Uterus (tissue), 4 donors: ENCODE results near the gene TXNRD2. TPM values are rescaled to one million over a fixed set of nuclear protein-coding genes. Genes with fewer than 3 reads are reported as not detected.

ENCODE experiments used
- DNase-seq, 2 donors: peaks; one replicate each; pipeline ENCODE4 v3.0.0-alpha.2; 2019 to 2020
- H3K27ac ChIP-seq, 2 donors: fragments of 200-600 bp; sonication (generic); 1 replicate in 1 of 2; 2 replicates in 1 of 2; pipeline ENCODE4 v1.5.1; 2016 to 2018
- H3K27me3 ChIP-seq, 2 donors: fragments of 200-600 bp; sonication (generic); one replicate each; pipeline ENCODE4 v1.5.1; 2018 to 2019; ENCODE audit warnings: control low read depth in 1 of 2
- H3K36me3 ChIP-seq, 2 donors: fragments of 200-600 bp; sonication (generic); one replicate each; pipeline ENCODE4 v1.5.1; 2019; ENCODE audit warnings: control low read depth in 1 of 2
- H3K4me1 ChIP-seq, 2 donors: fragments of 200-600 bp; sonication (generic); one replicate each; pipeline ENCODE4 v1.5.1; 2018 to 2019; ENCODE audit warnings: control low read depth in 1 of 2
- H3K4me3 ChIP-seq, 2 donors: fragments of 200-600 bp; sonication (generic); 1 replicate in 1 of 2; 2 replicates in 1 of 2; pipeline ENCODE4 v1.5.1; 2018 to 2019; ENCODE audit warnings: mild to moderate bottlenecking in 1 of 2
- H3K9me3 ChIP-seq, 2 donors: fragments of 200-600 bp; sonication (generic); one replicate each; pipeline ENCODE4 v1.5.1; 2019; ENCODE audit warnings: control low read depth in 1 of 2
- POLR2A ChIP-seq, 2 donors: fragments of 450-650 bp; IDR thresholded peaks; one replicate each; pipeline ENCODE4 v1.6.1; 2016; ENCODE audit warnings: antibody characterized with exemption in 2 of 2, mild to moderate bottlenecking in 1 of 2, moderate library complexity in 1 of 2
- intact Hi-C: fragments of 100-400 bp; cut with DNase I; formaldehyde crosslinking; loops from one replicate; pipeline ENCODE4 v1.15.1; 2023; ENCODE audit warnings: low total_unique reads
- total RNA-seq, 4 donors: library from RNA; depleted of rRNA in 3 of 4; stranded (reverse); fragments of >200 nt in 3 of 4; gene quantifications; one replicate each; pipeline versions ENCODE4 v1.1.0 to v1.2.4, GENCODE V29; 2014 to 2023
- TF ChIP-seq, protein P1 (sequence below), 4 experiments: fragments of 200-600 bp in 2 of 4; fragments of 450-650 bp in 2 of 4; sonication (generic) in 2 of 4; IDR thresholded peaks; one replicate each; pipeline ENCODE4 v1.5.1; 2016 to 2019; ENCODE audit warnings: antibody characterized with exemption in 4 of 4, mild to moderate bottlenecking in 2 of 4, moderate library complexity in 1 of 4
- donor health status: DM: yes; HTN: yes; CAD: no.

TXNRD2 gene
- total RNA-seq, 4 donors from 2014 or later, result 14.7 to 48.9 (median 25.6) TPM

DNA sequence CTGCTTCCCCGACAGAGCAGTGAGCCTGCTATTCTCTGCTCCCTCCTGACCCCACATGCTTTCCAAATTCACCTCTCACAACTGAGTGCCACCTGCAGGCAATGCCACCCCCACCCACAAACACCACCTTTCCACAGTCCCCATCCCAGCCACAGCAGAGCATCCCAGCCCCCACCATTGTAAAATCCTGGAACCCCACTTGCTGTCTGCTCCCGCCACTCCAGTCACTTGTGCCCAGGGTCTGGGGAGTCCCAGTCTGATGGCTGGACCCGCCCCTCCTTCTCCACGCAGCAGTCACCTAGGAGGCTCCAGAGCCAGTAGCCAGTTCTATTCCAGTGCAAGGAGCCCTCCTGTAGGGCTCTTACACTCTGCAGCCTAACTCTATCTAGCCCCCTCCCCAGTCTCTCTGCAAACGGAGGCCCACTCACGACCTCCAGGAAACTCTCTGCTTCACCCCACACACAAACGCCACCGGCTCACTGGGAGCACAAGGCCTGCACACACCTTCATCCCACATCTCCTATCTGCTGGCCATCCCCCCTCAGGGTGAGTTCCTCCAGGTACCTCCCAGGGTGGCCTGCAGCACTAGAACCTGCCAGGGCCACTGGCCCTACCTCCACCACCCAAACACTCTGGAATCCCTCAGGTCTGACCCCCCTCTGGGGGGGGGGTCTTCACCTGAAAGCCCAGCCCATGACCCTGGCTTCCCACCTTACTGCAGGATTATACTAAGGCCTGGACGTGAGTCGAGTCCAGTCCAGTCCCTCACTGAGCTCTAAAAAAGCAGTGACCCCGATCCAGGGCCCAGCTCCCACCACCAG, 88.3 kb downstream of the TXNRD2 start:
- Histone ChIP-seq H3K27me3 (no peaks in the 10 kb centered on the region), H3K4me3 (peak overlapping the region; percentile 77 to 81), H3K9me3 (no peaks in the 10 kb centered on the region), H3K4me1 (peaks cover 0 to 12% of the 10 kb centered on the region in 2 donors), H3K27ac (peak overlapping the region; percentile 90 to 92), H3K36me3 (no peaks in the 10 kb centered on the region)
- DNase-seq, result peak in 1 of 2 donors; percentile 18
- intact Hi-C loops, result no loop called here
- TF ChIP-seq, protein P1, sequence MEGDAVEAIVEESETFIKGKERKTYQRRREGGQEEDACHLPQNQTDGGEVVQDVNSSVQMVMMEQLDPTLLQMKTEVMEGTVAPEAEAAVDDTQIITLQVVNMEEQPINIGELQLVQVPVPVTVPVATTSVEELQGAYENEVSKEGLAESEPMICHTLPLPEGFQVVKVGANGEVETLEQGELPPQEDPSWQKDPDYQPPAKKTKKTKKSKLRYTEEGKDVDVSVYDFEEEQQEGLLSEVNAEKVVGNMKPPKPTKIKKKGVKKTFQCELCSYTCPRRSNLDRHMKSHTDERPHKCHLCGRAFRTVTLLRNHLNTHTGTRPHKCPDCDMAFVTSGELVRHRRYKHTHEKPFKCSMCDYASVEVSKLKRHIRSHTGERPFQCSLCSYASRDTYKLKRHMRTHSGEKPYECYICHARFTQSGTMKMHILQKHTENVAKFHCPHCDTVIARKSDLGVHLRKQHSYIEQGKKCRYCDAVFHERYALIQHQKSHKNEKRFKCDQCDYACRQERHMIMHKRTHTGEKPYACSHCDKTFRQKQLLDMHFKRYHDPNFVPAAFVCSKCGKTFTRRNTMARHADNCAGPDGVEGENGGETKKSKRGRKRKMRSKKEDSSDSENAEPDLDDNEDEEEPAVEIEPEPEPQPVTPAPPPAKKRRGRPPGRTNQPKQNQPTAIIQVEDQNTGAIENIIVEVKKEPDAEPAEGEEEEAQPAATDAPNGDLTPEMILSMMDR (IDR thresholded peaks at IDR 0.05), result no peak

DNA sequence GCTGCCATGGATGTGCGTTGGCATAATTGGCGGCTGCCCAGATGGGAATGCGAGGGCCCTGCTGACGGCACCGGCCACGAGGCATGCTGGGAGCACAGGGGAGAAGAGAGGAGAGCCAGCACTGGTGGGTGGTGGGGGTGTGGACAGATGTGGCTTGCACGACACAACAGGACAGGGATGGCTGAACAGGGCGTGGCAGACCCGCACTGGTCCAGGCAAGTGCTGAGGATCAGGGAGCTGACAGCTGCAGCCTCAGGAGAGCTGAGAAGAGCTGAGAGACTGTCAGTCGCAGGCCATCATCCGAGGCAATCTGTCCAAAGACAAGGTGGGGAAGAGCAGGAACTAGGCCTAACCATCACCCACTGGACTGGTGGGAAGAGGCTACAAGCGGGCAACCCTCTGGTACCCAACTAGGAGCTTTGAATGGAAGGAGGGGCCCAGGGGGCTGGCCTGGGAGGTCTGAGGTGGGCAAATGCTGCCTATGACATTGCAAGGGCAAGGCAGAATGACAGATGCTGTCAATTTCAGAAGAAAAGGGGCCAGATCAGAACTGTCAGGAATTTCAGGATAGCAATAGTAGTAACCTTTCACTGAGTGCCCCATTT, 89.3 kb downstream of the TXNRD2 start:
- peak in 1 of 2 donors; percentile 20 for DNase-seq
- Histone ChIP-seq H3K4me1 (peaks cover 0 to 12% of the 10 kb centered on the region in 2 donors), H3K9me3 (no peaks in the 10 kb centered on the region), H3K36me3 (no peaks in the 10 kb centered on the region), H3K27me3 (no peaks in the 10 kb centered on the region), H3K27ac (no peak overlapping the region), H3K4me3 (no peak overlapping the region)
- TF ChIP-seq, protein P1 (IDR thresholded peaks at IDR 0.05), result no peak
- no peak for TF ChIP-seq POLR2A (IDR thresholded peaks at IDR 0.05)
- intact Hi-C loops, result no loop called here

DNA sequence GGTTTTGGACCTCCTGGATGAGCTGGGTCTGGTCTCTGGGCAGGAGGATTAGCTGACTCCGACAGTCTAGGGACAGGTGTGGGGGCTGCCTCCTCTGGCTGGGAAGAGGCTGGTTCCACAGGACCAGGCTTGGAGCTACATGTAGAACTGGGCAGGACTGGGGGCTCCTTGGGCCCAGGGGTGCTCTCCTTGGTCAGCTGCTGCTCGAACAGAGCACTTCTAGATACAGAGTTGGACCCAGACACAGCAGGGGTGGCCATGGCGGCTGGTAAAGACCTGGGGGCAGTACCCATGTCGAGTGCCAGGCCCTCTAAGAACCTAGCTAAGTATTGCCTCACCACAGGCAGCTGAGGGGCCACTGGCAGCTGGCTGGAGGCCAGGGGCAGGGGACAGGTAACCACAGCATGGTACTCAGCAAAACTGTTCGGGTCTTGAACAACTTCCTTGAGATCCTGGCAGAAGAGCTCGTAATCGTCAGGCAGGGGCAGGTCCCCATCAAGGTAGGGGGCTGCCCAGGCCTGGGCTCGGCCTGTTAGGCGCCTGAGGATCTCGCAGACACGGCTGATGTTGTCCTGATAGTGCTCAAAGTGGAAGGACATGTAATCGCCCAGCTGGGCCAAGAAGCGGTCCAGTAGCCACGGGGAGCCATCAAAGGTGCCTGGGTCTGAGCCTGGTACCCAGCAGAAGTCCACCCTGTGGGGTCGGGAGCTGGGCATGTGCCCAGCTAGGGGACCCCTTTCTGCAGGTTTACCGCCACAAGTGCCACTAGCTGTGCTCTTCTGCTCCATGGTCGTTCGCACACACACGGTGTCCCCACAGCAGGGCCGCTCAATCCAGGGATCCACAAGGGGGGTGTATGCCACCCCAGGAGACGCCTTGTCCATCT, 90.1 kb downstream of the TXNRD2 start:
- Histone ChIP-seq H3K27me3 (no peaks in the 10 kb centered on the region), H3K4me3 (no peak overlapping the region), H3K9me3 (no peaks in the 10 kb centered on the region), H3K36me3 (no peaks in the 10 kb centered on the region), H3K4me1 (peaks cover 0 to 12% of the 10 kb centered on the region in 2 donors), H3K27ac (no peak overlapping the region)
- intact Hi-C loops, result no loop called here
- no peak for DNase-seq
- no peak for TF ChIP-seq POLR2A (IDR thresholded peaks at IDR 0.05)
- TF ChIP-seq, protein P1 (IDR thresholded peaks at IDR 0.05), result no peak

DNA sequence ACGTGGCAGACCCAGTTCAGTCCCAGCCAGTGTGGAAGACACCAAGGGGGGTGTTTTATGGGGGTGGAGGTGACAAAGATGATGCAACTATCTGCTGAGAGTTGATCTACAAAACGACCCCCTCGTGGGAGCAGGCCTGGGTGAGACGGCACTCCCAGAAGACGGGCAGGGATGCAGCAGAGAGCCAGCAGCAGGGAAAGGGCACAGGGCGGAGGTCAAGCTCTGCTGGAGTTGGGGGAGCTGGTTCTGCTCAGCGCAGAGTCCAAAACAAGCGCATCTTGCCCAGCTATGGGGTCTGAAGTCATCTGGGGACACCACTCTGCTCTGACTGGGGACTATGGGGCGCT, 90.9 kb downstream of the TXNRD2 start:
- no peaks in the 10 kb centered on the region for H3K9me3 ChIP-seq
- H3K4me1 ChIP-seq, result peaks cover 0 to 12% of the 10 kb centered on the region in 2 donors
- no peak for DNase-seq
- no peak overlapping the region for H3K27ac ChIP-seq
- TF ChIP-seq, protein P1 (IDR thresholded peaks at IDR 0.05), result no peak
- no peak for TF ChIP-seq POLR2A (IDR thresholded peaks at IDR 0.05)
- intact Hi-C loops, result no loop called here
- H3K36me3 ChIP-seq, result no peaks in the 10 kb centered on the region
- no peaks in the 10 kb centered on the region for H3K27me3 ChIP-seq
- no peak overlapping the region for H3K4me3 ChIP-seq
